ENCODE data around the gene STAC3. TPM values are rescaled to one million over a fixed set of nuclear protein-coding genes. Genes with fewer than 3 reads are reported as not detected.
"Not testable (repeated sequence)": the region's sequence is repeated elsewhere in the genome, so short reads cannot be mapped to it uniquely, and the experiment has no call there.

Gene STAC3
- polyA plus RNA-seq (ENCODE audit: insufficient read length in 4 of 4) = 1 to 10 TPM; 3.4 to 4.5 (median 3.7) TPM

DNA sequence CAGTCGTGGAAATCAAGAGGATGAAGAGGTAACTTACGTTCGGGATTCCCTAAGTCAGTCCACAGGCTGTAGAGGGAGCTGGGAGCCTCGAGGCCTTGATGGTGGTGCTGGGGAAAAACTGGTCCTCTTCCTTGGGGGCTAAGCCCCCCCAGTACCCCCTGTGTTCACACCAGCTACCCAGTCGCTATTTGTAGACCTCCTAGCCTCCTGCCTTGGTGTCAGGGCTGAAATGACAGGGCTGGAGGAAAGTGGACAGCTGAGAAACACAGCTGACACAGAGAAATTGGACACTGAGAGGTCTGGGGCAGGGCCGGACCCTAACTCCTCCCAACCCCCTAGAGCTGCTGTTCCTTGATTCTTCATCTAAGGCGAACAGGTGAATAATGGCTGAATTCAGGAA is at the start of gene STAC3:
TSS of gene STAC3 (minus strand) at position 232 of the 400 bp plus-strand sequence. CDS start 1,551 bp downstream, outside the sequence.
- DNase-seq (ENCODE audit: low read depth in 4 of 4, low spot score in 3 of 4) = no peak

DNA sequence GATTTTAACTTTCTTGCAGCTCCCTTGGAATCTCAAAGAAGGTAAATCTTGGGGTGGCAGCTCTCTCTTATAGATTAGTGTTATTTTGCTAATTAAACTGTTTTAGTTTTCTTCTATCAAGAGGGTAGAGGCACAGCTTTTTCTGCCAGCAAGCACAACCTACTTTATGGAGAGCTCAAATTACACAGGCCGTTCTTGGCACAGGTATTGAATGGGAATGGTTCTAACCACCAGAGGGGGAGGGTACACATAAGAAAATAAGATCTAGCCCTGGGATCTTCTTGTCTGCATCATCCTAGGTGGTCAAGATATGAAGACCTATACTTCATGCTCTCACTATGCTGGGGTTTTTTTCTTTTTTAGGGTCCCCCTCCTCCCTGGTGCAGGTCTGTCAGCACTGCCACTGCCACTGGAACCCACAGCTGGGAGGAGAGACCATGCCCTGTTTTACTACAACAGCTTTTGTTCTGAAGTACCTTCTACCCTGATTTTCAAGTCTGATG is 48.6 kb upstream of the STAC3 start:
- DNase-seq (ENCODE audit: low read depth in 4 of 4, low spot score in 3 of 4) = no peak

DNA sequence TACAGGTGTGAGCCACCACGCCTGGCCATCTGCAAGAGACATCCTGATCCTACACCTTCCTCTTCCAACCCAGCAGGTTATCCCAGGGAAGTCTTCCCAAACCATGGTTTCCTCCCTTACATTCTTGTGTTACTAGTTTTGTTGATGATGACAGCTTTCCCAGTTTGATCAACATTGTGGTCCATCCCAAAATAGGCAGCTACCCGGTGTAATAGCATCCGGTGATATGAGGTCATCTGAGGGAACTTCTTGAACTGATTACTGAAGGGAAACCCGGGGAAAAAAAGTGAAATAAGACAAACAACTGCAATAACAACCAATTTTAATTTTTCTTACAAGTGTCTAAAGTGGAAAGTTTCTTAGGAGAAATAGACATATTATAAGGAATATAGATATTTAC is 45.3 kb upstream of the STAC3 start:
- DNase-seq (ENCODE audit: low read depth in 4 of 4, low spot score in 3 of 4) = no peak

DNA sequence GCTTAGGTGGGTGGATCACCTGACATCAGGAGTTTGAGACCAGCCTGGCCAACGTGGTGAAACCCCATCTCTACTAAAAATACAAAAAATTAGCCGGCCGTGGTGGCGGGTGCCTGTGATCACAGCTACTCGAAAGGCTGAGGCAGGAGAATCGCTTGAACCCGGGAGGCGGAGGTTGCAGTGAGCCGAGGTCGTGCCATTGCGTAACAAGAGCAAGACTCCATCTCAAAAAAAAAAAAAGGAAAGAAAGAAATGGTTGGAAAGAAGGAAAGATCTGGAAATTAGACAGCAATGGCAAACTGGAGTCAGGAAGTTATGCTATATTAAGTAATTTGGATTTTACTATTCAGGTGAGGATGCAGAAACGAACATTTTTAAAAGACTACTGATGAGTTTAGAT is 31.1 kb upstream of the STAC3 start:
- not testable (repeated sequence) for DNase-seq (ENCODE audit: low read depth in 4 of 4, low spot score in 3 of 4)

DNA sequence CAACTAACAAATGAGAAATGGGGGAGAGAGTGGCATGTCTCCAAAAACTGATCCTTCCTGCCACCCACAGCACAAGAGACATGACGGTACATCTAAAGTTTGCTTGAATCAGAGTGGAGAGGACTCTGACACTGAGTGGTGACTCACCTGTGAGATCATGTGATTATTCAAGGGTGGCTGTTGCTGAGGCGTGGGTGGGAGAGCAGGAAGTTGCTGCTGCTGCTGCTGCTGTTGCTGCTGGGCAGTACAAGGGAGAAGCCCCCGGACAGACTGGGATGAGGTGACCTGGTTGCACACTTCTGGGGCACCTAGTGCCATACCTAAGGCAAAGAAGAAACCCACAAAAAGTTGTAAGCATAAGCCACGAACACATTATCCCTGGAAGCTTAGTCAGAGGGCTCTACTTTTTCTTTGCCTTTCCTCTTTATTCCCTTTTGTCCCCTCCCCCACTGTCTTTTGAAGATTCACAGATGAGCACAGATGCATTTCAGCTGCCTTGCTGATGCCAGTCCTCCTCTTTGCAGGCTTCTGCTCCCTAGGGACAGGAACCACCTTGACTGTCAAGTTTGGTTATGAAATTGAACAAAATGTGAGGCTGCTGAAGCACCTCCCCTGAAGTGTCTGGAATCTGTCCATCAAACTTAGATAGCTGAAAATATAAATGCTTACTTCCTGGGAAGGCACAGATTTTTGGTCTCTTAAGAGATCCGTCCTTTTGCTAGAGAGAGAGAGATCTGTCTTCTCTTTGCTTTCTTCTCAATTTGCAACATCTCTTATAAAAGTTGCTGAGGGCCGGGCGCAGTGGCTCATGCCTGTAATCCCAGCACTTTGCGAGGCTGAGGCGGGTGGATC is 29.4 kb upstream of the STAC3 start:
- DNase-seq (ENCODE audit: low read depth in 4 of 4, low spot score in 3 of 4) = no peak

DNA sequence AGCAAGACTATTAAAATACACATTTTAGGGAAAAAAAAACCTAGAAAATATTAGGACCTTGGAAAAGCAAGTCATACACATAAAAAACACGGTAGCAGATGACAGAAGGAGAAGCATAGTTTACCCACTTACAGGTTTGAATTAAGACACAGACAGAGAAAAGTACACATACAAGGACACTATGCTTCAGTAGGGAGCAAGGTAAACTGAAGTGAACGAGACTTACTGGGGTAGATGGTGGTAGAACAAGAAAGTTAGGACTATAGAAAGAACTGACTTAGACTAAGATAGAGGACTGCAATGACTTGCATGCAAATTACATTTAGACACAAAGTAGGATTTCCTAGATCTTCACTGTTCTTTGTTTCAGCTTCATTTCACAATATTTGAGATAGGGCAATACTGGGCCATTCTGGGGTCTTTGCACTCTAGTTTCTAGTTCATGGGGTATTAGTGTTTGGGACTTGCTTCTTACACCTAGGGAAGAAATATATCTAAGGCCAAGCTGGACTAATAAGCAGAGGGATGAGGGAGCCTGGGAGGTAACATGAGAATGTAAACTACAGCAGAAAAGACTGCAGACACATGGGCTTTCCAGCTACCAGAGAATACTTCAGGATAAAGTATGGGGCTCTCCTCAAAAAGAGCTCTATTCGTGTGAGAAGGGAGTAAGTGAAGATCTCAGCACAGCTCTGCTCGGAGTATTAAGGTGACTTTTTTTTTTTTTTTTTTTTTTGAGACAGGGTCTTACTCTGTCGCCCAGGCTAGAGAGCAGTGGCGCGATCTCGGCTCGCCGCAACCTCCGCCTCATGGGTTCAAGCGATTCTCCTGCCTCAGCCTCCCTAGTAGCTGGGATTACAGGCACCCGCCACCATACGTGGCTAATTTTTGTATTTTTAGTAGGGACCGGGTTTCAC is 27.7 kb upstream of the STAC3 start:
- DNase-seq (ENCODE audit: low read depth in 4 of 4, low spot score in 3 of 4) = no peak

DNA sequence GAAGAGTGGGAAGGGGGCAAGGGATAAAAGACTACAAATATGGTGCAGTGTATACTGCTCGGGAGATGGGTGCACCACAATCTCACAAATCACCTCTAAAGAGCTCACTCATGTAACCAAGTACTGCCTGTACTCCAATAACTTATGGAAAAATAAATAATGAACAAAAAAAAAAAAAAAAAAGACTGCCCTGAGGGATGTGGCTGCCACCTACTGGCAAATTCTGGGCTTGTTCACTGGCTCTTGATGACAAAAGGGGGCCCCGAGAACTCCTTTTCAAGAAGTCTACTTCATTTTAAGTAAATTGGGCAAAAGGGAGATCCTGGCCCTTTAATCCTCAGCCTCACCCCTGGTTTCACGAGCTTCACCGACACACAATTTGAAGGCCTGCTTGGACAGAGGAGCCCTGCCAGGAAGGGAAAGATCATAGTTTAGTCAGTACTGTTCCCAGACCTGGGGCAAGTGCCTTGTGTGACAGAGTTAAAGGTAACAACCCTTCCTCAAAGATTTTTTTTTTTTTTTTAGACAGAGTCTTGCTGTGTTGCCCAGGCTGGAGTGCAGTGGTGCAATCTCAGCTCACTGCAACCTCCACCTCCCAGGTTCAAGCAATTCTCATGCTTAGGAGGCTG is 26.1 kb upstream of the STAC3 start:
- DNase-seq (ENCODE audit: low read depth in 4 of 4, low spot score in 3 of 4) = no peak

DNA sequence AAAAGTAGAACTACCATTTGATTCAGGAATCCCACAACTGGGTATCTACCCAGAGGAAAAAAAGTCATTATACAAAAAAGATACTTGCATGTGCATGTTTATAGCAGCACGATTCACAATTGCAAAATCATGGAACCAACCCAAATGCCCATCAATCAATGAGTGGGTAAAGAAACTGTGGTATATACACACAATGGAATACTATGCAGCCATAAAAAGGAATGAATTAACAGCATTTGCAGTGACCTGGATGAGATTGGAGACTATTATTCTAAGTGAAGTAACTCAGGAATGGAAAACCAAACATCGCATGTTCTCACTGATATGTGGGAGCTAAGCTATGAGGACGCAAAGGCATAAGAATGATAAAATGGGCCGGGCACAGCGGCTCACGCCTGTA is 25.2 kb upstream of the STAC3 start:
- not testable (repeated sequence) for DNase-seq (ENCODE audit: low read depth in 4 of 4, low spot score in 3 of 4)

DNA sequence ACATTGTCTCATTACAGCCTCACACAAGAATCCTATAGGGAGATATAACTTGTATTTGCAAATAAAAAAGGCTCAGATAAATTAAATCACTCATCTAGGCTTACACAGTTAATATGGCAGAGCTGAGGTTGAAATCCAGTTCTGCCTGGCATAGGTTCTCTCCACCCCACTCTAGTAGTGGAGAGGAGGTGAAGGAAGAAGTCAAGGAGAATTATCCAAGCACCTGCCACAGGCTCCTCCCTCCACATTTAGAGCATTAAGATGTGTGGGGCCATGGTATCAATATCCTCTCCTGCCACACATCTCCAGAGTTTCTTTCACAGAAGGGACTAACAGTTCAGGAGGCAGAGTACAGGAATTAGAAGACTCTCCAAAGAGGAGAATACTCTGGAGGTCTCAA is 22.5 kb upstream of the STAC3 start:
- no peak for DNase-seq (ENCODE audit: low read depth in 4 of 4, low spot score in 3 of 4)

DNA sequence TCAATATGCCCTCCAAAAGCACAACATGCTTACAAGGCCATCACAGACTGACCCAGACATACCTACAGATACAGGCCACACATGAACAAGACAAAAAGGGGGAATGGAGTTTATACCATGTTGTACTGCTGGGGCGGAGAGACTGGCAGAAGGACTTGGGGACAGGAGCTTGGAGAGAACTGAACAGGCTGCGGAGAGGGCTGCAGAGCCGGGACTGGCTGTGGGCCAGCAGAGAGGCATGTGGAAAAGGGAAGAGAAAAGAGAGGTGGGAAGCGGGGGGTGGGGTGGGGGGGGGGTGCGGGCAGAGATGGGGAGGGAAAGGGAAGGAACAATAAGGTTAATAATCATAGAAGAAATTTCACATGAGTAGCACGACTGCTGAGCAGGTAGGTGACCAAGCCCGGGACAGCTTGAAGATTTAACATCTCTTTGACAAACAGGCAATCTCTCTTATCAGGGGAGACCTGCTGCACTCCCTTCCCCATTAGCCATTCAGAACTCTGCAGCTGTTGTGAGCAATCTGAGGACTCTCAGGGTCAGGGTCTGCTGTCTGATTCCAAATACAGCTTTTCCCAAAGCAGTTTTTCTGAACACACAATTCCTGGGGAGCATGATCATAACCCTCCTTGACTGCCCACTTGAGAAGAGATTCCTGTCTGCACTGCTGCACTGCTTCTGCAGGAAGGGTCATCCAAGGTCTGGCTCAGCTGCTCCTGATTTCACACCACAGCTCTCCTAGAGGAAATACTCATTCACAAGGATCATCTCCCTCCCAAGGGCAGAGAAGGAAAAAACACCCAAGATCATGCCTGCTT is 21.6 kb upstream of the STAC3 start:
- DNase-seq (ENCODE audit: low read depth in 4 of 4, low spot score in 3 of 4) = no peak

DNA sequence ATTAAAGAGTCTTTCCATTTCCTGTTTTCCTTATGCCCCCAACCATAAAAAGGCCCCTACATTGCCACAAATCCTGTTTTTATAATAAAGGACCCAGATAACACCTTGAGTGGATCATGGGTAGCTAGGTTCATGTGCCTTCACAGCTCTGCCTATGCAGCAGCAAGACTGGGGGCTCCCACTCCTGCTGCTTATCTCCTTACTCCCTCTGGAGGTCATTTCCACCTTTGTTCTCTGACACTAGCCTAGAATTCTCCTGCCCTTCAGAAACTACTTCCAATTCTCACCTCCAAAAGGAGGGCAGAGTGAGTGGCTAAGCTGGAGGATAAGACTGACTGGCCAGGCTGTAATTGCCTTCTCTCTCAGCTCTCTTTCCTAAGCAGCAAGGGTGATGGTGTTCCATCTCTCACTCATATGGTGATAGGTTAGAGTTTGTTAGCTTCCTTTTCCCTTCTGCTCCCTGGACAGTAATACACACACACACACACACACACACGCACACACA is 20.0 kb upstream of the STAC3 start:
- DNase-seq (ENCODE audit: low read depth in 4 of 4, low spot score in 3 of 4) = no peak

DNA sequence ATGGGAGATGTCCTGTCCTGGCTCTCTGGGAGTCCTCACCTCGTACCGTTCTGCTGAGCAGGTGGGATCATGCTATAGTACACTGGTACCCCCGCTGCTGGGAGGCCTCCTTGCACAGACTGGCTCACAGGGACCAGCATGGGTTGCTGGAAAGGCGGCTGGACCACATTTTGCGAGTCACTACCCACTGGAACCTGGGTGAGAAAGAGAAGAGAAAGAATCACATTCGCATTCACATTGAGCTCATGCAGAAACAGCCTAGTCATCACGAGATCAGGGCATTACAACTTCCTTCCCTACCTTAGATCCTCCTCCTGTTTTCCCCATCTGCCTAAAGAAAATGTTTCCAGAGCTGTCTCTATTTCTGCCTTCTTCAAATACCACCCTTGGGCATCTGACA is 17.3 kb upstream of the STAC3 start:
- DNase-seq (ENCODE audit: low read depth in 4 of 4, low spot score in 3 of 4) = no peak

DNA sequence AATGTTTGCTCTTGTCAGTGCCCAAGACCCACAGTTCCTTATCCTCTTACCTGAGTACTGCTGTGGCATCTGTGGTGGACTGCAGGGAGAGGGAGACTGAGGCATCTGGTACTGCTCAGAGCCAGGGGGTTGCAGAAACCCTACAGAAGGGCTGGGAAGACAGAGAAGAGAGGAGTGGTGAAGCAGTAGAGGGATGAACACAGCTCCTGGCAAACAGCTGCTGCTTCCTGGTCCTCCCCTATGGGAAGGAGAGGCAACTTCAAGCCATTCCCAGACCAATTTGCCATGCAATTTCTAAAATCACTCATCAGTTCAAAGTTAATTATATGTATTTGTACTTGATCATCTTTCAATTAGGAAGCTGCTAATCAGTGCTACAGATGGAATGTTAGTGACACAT is 15.7 kb upstream of the STAC3 start:
- DNase-seq (ENCODE audit: low read depth in 4 of 4, low spot score in 3 of 4) = no peak

DNA sequence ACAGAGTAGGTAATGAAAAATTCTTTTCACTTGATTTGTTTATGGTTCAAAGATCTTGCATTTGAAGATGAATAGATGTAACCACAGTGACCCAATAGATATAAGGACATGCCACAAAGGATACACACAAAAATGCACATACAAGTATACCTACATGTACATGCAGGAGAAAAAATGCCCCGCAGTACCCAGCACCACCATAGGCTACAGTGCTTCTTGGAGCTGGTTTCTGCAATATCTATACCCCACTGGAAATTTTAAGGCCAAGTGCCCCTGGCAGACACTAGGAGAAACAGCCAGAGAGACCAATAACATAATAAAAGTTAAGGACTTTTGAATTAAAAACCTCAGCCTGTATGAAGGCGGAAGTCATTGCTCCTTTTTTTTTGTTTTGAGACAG is 12.1 kb upstream of the STAC3 start:
- DNase-seq (ENCODE audit: low read depth in 4 of 4, low spot score in 3 of 4) = no peak

DNA sequence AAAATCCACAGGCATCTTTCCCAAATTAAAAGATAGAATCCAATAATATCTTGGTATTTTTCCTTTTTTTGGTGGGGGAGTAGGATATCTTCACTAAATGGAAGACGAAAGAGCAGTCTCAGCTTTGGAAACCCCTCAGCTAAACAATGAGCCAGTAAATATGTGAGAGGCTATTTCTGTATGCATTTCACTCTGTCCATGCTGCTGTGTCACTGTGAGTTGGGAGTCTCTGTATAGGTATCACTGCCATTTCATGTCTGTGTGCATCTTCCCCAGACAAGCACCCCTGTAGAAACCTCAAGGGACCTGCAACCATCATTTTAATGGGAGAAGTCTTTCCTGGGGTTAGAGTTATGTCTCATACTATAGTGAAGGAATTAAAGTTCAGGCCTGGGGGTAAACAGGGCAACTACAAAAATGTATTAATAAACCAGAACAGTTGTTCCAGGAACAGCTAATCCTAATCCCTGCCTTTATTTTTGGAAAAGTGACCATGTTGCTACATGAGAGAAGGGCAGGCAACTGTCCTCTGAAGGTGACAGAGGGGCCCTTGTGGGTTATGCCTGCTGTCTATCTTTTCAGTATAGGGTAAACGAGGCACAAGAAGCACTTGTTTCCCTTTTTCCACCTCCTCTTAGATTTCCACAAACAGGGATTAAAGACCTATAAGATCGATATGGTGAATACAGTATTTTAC is 11.3 kb upstream of the STAC3 start:
- DNase-seq (ENCODE audit: low read depth in 4 of 4, low spot score in 3 of 4) = no peak

DNA sequence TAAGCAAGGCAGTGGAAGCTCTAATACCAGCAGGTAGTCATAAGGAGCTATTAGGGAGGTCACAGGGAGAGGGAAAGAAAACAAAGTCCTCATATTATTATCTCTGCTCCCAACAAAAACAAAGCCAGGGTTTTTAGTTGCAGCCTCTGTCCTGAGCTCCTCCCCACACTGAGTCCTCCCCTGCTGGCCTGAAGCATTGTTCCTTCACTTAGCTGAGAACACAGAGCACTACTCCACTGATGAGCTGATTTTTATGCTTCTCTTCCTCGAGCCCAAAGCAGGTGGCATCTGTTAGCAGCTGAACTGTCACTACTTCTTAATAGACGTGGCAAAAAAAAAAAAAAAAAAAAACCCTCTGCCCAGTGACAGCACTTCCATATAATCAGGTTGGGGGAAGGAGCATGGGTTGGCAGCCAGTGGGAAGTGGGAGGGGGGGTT is 10.5 kb upstream of the STAC3 start:
- no peak for DNase-seq (ENCODE audit: low read depth in 4 of 4, low spot score in 3 of 4)

DNA sequence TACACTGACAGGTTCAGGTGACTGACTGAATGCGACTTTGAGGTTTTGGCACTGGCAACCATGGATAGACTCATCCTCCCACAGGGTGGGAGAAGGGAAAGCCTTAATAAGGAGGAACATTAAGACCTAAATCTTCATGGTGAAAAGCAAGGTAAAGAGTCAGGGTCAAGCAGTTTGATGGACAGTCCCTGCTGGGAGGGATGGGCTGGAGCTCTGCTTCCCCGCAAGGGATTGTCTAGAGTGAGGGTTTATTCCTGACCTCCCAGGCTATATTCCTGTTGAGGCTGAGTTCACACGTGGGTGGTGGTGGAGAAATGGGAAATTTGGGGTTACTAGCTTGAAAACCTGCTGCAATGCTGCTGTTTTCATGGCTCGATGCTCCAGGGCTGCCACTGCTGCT is 9.4 kb upstream of the STAC3 start:
- DNase-seq (ENCODE audit: low read depth in 4 of 4, low spot score in 3 of 4) = no peak

DNA sequence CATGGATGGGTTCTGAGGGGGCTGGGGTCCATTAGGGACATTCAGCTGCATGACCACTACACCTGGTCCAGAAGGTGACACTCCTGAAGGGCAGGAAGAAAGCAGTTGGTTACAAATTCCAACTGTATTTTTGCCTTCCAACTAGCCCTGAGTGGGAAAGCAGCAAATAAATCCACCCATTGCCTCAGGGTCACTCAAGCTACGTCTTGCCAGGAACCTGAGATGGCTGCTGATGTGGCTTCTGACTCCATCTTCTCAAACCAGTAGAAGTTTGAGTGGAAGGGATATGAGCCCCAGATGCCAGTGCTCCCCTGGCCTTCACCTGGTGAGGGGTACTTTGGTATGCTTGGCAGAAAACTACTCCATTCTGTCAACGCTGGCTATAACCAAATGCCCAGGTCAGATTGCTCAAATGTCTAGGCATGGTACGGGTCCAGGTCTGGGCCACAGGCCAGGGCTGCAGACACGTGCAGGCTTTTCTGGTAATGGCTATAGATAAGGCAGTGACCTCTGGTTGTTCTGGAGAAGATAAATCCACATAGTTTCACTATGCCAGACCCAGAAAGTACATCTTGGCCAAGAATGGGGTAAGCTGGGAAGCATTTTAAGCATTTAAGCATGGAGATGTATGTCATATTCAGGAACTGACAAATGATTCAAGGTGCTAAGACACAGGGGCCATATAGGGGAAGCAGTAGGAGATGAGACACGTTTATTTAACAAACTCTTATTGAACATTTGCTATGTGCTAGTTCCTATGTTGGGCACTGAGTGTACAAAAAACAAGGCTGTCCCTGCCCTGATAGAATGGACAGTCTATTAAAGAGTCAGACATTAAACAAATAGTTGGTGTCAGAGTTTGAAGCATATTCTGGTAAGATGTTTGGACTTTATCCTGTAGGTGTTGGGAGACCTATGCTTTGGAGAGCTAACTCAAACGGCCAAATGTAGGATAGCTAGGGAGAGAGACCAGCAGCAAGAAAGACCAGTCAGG is 8.3 kb upstream of the STAC3 start:
- DNase-seq (ENCODE audit: low read depth in 4 of 4, low spot score in 3 of 4) = no peak
